ENCODE results near the gene TSPAN18. TPM values are rescaled to one million over a fixed set of nuclear protein-coding genes. Genes with fewer than 3 reads are reported as not detected.

Gene TSPAN18
- total RNA-seq, 2 donors from 2014 or later: 41.4 to 65.8 TPM

DNA sequence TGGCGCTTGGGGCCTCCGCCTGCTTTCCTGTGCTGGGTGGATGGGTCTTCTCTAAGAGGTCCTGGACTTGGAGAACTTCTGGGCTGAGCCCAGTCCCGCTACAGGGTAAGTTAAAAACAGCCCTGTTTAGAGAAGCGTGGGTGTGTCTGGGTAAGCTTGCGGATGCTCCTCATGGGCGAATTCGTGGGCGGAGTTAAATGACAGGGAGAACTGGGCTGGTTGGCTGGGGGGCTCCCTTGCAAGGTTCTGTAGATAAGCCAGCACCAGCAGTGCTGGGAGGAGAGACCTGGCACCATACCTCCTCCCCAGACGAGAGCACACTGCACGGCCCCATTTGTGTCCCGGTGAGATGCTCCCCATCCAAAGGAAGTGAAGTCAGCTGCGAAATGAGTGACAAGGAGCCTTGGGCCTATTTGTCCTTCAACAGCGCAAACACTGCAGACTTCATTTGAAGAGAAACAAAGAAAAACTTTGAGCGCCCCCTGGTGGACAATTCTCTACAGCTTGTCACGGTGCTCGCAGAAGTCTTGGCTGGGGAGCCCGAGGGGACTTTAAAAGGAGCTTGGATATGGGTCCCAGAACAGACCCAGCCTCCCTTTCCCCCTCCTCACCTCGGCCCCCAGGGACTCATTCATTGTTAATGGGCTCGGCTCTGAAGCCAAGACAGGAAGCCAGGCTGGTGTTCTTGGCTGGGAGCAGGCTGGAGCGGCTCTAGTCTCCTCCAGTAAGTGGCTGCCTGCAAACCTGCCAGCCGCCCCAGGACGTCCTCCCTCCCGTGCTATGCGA is 184.5 kb downstream of the TSPAN18 start:
- intact Hi-C loops (cut with DNase I): loop anchor here (2.0 to 10.0 kb wide), 4 partner anchors 64 to 349 kb away; partner anchors contain the start of gene CD82 (in 1 of the 2)
- DNase-seq (ENCODE audit: low spot score): peak; percentile 88

DNA sequence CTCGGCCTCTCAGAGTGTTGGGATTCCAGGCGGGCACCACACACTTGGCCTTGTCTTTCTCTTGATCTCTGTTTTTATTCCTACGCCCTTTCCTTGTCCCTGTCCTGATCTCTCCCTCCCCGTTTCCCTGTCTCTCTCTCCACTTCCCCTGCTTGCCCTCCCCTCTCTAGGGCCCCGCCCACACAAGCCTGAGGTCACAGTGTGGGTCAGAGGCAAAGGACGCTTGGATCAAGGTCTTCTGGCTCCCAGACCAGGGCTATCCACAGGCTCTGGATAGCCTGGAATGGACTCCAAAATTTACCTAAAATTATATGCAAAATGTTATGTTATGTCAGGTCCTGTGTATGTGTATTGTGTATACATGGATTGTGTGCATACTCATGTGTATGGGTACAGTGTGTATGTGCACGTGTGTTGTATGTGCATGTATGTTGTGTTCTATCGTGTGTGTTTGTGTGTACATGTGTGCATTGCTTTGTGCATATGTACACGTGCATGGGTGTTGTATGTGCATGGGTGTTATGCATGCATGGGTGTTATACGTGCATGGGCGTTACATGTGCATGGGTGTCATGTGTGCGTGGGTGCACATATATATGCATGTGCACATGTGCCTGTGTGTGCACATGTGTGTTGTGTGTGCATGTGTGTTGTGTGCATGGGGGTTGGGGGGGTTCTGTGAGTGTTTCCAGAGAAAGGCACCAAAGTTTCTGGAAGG is 185.7 kb downstream of the TSPAN18 start:
- intact Hi-C loops (cut with DNase I): loop anchor here (5.0 to 10.0 kb wide), 3 partner anchors 62 to 350 kb away; partner anchors contain the start of gene CD82 (in 1 of the 2)
- DNase-seq (ENCODE audit: low spot score): no peak

DNA sequence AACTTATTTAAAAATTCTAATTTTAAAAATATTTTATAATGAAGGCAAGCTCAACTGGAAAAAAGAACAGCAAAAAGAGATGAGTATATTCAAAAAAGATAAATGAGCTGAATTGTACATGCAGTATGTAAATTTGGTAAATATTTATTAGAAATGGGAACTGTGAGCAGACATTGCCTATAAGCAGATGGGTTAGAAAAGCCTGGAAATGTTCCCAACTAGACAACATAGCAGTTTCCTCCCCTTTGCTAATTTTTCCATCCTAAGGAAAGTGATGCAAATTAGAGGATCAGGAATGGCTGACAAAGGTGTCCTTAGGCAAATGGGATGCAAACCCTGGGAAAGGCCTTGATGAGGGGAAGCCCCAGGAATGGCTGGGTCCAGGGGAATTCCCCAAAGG is 186.7 kb downstream of the TSPAN18 start:
- no peak for DNase-seq (ENCODE audit: low spot score)
- intact Hi-C loops (cut with DNase I): loop anchor here (5.0 to 10.0 kb wide), 3 partner anchors 61 to 351 kb away; partner anchors contain the start of gene CD82 (in 1 of the 2)

DNA sequence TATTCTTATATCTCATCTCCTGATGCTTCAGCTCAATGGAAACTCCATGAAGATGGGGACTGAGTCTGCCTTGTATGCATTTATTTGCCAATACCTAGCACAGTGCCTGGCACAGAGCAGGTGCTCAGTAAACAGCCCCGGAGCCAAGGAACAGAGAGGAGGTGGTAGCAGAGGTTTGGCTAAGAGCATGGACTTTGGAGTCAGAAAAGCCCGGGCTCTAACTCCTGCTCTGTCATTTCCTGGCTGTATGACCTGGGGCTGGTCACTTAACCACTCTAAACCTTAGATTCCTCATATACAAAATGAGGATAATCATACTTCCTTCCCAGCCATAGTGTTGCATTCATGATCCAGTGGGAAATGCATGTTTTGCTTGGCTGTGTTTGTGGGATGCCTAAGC is 187.3 kb downstream of the TSPAN18 start:
- DNase-seq (ENCODE audit: low spot score): no peak
- intact Hi-C loops (cut with DNase I): loop anchor here (5.0 to 10.0 kb wide), 3 partner anchors 61 to 352 kb away; partner anchors contain the start of gene CD82 (in 1 of the 2)

DNA sequence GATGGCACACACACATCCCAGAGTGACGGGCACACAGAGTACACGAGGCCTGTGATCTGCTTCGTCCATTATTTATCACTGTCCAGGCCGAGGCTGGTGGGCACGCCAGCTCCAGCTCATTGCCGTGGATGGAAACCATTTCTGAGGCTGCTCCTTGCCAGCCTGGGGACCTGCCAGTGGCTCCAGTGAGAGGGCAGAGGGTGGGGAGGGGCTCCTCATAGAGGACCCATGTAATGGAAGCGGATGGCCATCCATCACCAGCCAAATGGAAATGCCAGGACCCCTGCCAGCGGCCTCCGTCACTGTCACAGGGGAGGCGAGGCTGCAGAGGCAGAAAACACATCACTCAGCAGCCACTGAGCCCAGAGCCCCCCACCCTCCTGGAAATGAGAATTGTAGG is 188.2 kb downstream of the TSPAN18 start:
- no peak for DNase-seq (ENCODE audit: low spot score)
- intact Hi-C loops (cut with DNase I): loop anchor here in 1 of 2 donors (10.0 kb wide), 2 partner anchors 60 to 350 kb away; partner anchors contain the start of gene CD82

DNA sequence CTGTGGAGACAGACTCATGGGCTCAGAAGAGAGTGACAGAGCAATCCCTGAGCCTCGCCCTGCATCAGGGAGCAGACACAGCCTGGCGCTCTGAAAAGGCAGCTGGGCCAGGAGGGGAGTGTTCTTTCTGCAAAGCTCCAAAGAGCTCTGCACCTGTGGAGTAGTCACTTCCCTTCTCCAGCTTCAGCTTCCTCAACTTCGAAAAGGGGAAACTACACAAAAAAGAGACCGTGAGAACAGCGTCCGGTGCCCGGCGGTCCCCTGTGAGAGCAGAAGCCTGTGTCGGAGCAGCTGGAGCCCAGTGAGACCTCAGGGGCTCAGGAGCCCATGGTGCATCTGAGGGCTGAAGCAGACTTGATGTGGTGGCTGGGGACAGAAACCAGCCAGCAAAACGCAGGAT is 188.9 kb downstream of the TSPAN18 start:
- DNase-seq (ENCODE audit: low spot score): no peak
- intact Hi-C loops (cut with DNase I): loop anchor here in 1 of 2 donors (10.0 kb wide), 2 partner anchors 59 to 351 kb away; partner anchors contain the start of gene CD82

DNA sequence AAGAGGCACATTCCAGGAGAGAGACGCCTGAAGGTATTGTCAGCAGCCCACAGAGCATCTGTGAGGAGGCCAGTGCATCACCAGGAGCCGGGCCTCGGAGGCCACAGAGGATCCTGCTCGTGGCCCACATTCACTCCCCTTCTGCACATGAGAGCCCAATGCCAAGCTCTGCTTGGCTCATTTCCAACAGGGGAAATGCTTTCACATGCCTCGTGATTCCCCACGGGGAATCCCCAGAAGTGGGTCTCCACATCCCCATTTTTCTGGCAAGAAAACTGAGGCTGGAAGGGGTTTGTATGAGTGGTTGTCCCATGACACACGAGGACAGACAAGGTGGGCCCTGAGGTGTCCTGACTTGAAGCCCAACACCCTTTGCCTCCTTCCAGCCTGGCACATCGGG is 189.6 kb downstream of the TSPAN18 start:
- no peak for DNase-seq (ENCODE audit: low spot score)
- intact Hi-C loops (cut with DNase I): loop anchor here in 1 of 2 donors (10.0 kb wide), 2 partner anchors 58 to 352 kb away; partner anchors contain the start of gene CD82

DNA sequence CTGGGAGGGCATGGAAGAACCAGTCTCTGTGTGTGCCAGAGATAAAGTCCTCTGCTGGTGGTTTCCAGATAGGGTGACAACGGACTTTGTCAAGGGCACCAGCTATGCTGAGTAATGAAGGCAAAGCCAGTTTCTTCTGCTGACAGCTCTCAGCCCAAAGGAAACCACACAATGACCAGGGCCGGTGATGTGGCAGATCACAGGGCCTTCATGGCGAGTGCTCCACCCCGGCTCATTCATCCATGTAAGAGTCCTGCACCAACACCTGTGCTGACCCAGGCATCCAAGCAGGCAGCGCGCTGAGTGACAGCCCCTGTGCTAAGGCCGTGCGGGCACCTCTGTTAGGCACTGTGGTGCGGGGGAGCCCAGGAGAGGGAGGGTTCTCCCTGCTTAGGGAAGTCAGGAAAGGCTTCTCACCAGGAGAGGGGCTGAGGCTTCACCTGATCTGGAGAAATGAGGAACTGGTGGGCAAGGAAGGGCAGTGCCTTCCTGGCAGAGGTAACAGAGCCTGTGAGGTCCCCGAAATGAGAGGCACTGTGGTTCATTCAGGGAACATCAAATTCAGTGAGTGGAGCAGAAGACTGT is 190.1 kb downstream of the TSPAN18 start:
- no peak for DNase-seq (ENCODE audit: low spot score)
- intact Hi-C loops (cut with DNase I): loop anchor here in 1 of 2 donors (10.0 kb wide), 2 partner anchors 58 to 352 kb away; partner anchors contain the start of gene CD82

DNA sequence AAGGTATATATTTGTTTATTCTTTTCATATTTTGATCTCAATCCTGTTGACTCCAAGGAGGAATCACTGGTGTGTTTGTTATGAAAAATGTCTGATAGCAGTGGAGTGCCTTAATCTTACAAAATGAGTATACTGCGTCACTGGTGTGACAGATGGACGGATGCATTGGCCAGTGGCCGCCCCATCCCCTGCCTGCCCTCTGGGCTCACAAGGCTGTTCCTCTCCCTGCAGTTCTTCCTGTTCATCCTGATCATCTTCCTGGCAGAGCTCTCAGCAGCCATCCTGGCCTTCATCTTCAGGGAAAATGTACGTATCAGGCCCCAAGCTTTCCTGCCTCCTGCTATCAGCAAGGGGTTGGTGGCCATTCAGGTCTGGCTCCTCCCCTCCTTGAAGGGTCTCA is 191.0 kb downstream of the TSPAN18 start:
- DNase-seq (ENCODE audit: low spot score): no peak
- intact Hi-C loops (cut with DNase I): loop anchor here in 1 of 2 donors (10.0 kb wide), 2 partner anchors 57 to 353 kb away; partner anchors contain the start of gene CD82

DNA sequence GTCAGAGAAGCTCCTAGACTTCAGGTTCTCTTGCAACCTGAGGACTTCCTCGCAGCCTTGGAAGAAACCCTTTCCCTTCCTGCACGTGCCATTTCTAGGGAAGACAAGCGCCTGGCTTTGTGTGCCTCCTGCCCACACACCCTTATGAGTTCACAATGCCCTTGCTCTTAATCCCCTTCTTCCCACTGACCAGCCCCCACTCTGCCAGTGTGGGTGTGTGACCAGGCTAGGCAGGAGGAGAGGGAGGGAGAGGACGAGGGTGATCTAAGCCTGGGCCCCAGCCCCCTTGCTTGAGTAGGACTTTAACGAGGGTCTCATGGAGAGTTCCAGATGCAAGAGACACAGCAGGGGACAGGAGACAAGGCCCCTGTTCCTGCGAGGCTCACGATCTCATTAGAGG is 193.7 kb downstream of the TSPAN18 start:
- intact Hi-C loops (cut with DNase I): loop anchor here in 1 of 2 donors (10.0 kb wide), 1 partner anchor 414 kb away; no protein-coding TSS in a partner anchor
- no peak for DNase-seq (ENCODE audit: low spot score)

DNA sequence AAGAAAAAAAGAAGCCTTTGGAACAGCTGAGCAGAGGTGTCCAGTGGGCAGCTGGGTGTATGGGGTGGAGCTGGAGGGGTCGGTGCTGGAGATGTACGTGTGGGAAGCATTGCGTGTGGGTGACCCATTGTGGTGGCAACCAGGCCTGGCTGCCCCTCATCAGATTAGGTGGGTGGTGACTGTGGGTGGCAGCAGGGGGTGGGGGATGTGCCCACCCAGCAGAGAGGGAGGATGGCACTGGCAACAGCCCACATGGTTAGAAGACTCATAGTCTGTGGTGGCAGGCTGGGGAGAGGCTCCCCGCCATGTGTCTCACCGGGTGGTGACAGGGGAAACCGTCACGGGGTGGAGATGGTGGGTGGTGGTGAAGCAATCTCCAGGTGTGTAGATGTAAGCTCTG is 196.4 kb downstream of the TSPAN18 start:
- intact Hi-C loops (cut with DNase I): loop anchor here in 1 of 2 donors (10.0 kb wide), 1 partner anchor 412 kb away; no protein-coding TSS in a partner anchor
- no peak for DNase-seq (ENCODE audit: low spot score)

DNA sequence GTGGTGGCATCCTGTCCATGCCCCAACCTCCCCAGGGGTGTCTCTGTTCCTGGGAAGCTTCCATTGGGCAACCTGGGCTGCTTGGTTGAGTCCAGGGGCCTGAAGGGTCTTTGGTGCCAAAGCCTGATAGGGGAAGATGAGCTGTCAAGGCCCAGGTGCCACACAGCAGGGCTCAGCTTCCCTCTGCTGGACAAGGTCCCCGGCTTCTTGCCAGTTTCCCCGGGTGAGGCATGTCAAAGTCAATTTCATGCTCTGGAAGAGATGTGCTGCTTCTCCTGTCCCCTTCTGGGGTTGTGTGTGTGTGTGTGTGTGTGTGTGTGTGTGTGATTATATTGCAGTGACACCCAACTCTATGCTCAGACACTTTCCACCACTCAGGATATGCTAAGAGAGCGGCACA is 197.0 kb downstream of the TSPAN18 start:
- intact Hi-C loops (cut with DNase I): loop anchor here in 1 of 2 donors (10.0 kb wide), 1 partner anchor 411 kb away; no protein-coding TSS in a partner anchor
- no peak for DNase-seq (ENCODE audit: low spot score)

DNA sequence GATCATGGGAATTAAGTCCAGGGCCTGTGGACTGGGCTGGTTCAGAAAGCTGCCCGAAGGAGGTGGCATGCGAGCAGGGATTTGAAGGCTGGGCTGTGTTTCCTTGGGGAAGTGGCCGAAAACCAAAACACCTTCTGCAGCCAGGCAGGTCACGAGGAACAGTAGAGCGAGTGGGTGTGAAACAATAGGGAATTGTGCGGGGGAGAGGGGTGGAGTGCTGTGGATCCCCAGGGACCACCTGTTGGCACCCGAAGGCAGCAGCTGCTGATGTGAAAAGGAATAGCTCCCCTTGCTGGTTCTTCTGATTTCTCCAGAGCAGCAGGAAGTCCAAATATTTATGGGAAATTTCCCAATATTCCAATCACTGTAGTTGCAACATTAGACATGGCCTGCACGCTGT is 199.3 kb downstream of the TSPAN18 start:
- intact Hi-C loops (cut with DNase I): loop anchor here in 1 of 2 donors (10.0 kb wide), 1 partner anchor 409 kb away; no protein-coding TSS in a partner anchor
- DNase-seq (ENCODE audit: low spot score): no peak

DNA sequence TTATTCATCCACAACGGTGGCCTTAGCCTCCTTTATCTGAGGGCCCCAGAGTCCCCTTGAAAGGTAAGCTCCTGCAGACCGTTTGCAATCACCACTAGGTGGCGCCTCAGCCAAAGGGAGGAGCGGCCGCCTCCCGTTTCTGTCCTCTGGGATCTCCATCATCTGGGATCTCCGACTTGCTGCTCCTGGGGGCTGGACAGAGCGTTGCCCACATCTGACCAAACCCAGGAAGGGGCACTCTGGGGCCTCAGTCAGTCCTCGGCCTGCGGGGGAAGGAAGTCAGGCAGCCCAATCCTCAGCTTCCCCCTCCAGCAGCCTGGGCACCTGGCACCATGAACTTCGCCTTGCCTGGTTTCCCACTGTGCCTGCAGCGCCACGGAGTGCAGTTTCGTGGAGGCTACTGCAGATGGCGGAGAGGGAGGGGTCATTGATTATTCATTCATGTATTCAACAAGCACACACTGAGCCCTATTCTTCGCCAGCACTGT is 200.5 kb downstream of the TSPAN18 start:
- intact Hi-C loops (cut with DNase I): loop anchor here in 1 of 2 donors (10.0 kb wide), 1 partner anchor 408 kb away; no protein-coding TSS in a partner anchor
- DNase-seq (ENCODE audit: low spot score): no peak

DNA sequence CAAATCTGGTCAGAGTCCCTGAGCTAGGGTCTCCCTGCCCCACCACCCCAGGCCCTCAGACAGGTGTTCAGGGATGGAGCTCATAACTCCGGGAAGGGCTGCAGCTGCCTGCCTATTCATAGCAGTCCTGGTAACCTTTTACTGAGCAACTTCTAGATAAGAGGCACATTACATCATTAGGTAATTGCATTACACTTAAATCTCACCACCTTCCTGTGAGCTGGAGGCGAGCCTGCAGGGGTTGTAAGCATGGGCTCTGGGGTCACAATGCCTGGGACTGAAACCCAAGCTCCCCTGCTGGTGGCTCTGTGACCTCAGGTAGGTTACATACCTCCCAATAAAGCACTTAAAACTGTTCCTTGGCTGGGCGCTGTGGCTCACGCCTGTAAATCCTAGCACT is 201.4 kb downstream of the TSPAN18 start:
- intact Hi-C loops (cut with DNase I): loop anchor here in 1 of 2 donors (10.0 kb wide), 1 partner anchor 407 kb away; no protein-coding TSS in a partner anchor
- DNase-seq (ENCODE audit: low spot score): no peak

DNA sequence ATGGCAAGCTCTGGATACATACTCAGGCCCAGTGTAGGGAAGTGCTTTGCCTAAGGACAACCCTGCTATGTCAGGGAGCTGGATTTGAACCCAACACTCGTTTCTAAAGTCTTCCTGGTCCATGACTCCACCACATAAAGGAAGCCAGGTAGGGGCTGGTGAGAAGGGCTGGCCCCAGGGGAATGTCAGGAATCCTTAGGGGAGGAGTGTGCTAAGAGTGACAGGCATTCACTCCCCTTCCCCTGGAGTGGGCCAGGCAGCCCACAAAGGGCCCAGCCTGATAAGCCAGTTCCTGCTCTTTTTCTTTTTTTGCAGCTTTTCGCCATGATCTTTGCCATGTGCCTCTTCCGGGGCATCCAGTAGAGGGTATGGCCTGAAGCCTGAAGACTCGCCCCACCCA is 202.1 kb downstream of the TSPAN18 start:
- no peak for DNase-seq (ENCODE audit: low spot score)
- intact Hi-C loops (cut with DNase I): loop anchor here in 1 of 2 donors (1.0 to 10.0 kb wide), 2 partner anchors 31 to 406 kb away; no protein-coding TSS in a partner anchor

DNA sequence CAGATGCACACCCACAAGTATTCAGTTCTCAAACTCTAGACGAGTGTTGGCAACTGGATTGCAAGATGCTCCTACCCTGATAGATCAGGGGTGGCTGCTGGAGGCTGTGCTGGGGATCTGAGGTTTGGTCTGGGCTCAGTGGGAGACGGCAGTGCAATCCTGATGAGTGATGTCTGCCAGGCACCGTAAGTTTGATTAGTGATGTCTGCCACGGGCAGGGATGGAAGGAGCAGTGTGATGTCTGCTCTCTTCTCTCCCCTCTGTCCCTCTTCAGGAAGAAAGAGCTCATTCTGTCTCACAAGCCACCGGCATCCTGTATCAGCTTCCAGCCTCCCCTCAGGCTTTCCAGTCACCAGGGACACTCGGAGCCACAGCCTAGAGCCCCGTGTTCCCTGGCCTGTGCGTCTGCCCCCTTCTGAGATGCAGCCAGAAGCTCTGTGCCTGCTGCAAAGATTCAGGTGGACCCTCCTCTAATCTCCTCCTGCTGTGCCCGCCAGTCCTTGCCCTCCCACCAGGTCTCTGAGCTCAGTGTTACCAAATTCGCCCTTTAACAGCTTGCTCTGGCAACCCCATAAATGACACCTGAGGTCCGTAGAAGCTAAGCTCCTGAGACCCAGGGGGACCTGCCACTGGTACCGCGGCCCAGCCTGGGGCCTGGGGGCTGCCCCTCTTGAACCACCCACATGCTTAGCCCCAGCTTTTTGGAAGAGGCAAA is 204.0 kb downstream of the TSPAN18 start:
- intact Hi-C loops (cut with DNase I): loop anchor here in 1 of 2 donors (10.0 kb wide), 1 partner anchor 364 kb away; no protein-coding TSS in a partner anchor
- no peak for DNase-seq (ENCODE audit: low spot score)

DNA sequence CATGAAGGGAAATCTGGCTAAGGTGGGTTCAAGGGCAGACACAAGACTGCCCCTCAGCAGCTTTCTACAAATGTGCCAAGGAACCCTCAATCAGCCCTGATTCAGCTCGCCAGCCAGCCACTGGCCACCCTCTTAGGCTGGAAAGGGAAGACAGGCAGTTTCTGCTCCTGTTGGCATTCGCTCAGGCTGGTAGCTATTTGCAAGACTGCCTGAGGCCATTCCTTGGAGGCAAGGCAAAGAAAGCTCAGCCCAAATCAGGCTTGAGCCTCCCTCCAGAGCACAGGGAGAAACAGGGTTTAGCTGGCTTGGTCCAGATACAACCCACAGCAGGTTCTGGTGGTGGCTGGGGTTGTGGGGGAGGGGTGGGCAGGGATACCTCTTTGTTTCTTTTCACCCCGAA is 204.7 kb downstream of the TSPAN18 start:
- no peak for DNase-seq (ENCODE audit: low spot score)
- intact Hi-C loops (cut with DNase I): loop anchor here in 1 of 2 donors (10.0 kb wide), 1 partner anchor 363 kb away; no protein-coding TSS in a partner anchor
